NCI-H1417 treated with DMSO at 0.1 percent for 48 hours (cell line): ENCODE measurements around the gene CLCC1.
"Not testable (repeated sequence)": the region's sequence is repeated elsewhere in the genome, so short reads cannot be mapped to it uniquely, and the experiment has no call there.

Experiments
- DNase-seq: peaks from one replicate; lab custom pipeline; 2025; lab: John Stamatoyannopoulos, UW

CLCC1 gene

GRCh38 chr1:108963052-108963686 lies at the start of gene CLCC1:
CLCC1 (minus strand) TSS chr1:108963484; CDS start chr1:108950437, 13,047 bp downstream.
- peak; percentile 81 for DNase-seq

- no peak for DNase-seq
Observed at GRCh38 chr1:109011335-109011734, 48.1 kb upstream of the CLCC1 start.

GRCh38 chr1:108996622-108997021 lies 33.3 kb upstream of the CLCC1 start:
- DNase-seq = not testable (repeated sequence)

GRCh38 chr1:108983114-108983513 lies 19.8 kb upstream of the CLCC1 start:
- DNase-seq = no peak

- DNase-seq = no peak
Observed at GRCh38 chr1:108976658-108977057, 13.4 kb upstream of the CLCC1 start.

GRCh38 chr1:108972951-108973350 lies 9.7 kb upstream of the CLCC1 start:
- DNase-seq = no peak

- DNase-seq = no peak
Observed at GRCh38 chr1:108969346-108969745, 6.1 kb upstream of the CLCC1 start.

GRCh38 chr1:108962681-108963051 lies 618 bp downstream of the CLCC1 start:
- DNase-seq = no peak

GRCh38 chr1:108961752-108962486 lies 1.4 kb downstream of the CLCC1 start:
- no peak for DNase-seq

- DNase-seq = no peak
Observed at GRCh38 chr1:108961198-108961597, 2.1 kb downstream of the CLCC1 start.

- no peak for DNase-seq
Observed at GRCh38 chr1:108960719-108961118, 2.6 kb downstream of the CLCC1 start.

- DNase-seq = no peak
Observed at GRCh38 chr1:108957888-108958287, 5.4 kb downstream of the CLCC1 start.

- DNase-seq = no peak
Observed at GRCh38 chr1:108955881-108956280, 7.4 kb downstream of the CLCC1 start.

- DNase-seq = no peak
Observed at GRCh38 chr1:108955111-108955510, 8.2 kb downstream of the CLCC1 start.

- DNase-seq = no peak
Observed at GRCh38 chr1:108953452-108953851, 9.8 kb downstream of the CLCC1 start.

- DNase-seq = no peak
Observed at GRCh38 chr1:108951242-108951641, 12.0 kb downstream of the CLCC1 start.

- no peak for DNase-seq
Observed at GRCh38 chr1:108949044-108949443, 14.2 kb downstream of the CLCC1 start.

GRCh38 chr1:108947871-108948525 lies 15.3 kb downstream of the CLCC1 start:
- no peak for DNase-seq

- DNase-seq = no peak
Observed at GRCh38 chr1:108936170-108936569, 27.1 kb downstream of the CLCC1 start.

- no peak for DNase-seq
Observed at GRCh38 chr1:108933944-108934343, 29.3 kb downstream of the CLCC1 start.

- DNase-seq = not testable (repeated sequence)
Observed at GRCh38 chr1:108927565-108927964, 35.7 kb downstream of the CLCC1 start.

- DNase-seq = no peak
Observed at GRCh38 chr1:108925920-108926319, 37.4 kb downstream of the CLCC1 start.

GRCh38 chr1:108916788-108917187 lies 46.5 kb downstream of the CLCC1 start:
- no peak for DNase-seq
